GM12875 (cell line): ENCODE measurements around the gene LGR6.

Source experiments
- H3K4me3 ChIP-seq: one replicate; pipeline ENCODE4 v1.5.1; 2011; ENCODE audit warnings: low read depth, low read length, control low read depth
- CTCF ChIP-seq: IDR thresholded peaks from 2 replicates; pipeline ENCODE4 v1.5.1; 2011; ENCODE audit warnings: low read depth, mild to moderate bottlenecking, control low read depth, inconsistent platforms, low read length, moderate library complexity, borderline replicate concordance; ENCODE audit not compliant: insufficient read depth

Gene LGR6

GRCh38 chr1:202275061-202275770, 81.6 kb downstream of the LGR6 start:
- TF ChIP-seq CTCF, result no peak

GRCh38 chr1:202276081-202276715, 82.6 kb downstream of the LGR6 start:
- TF ChIP-seq CTCF, result no peak
- H3K4me3 ChIP-seq, result no peak overlapping the region

More at GRCh38 chr1:202275061-202275770, 81.6 kb downstream of the LGR6 start:
- no peak overlapping the region for H3K4me3 ChIP-seq

- no peak overlapping the region for H3K4me3 ChIP-seq
- no peak for TF ChIP-seq CTCF
Observed at GRCh38 chr1:202276920-202277319, 83.3 kb downstream of the LGR6 start.

- H3K4me3 ChIP-seq, result no peak overlapping the region
- TF ChIP-seq CTCF, result no peak
Observed at GRCh38 chr1:202278751-202279150, 85.2 kb downstream of the LGR6 start.

GRCh38 chr1:202279806-202280205, 86.2 kb downstream of the LGR6 start:
- TF ChIP-seq CTCF, result no peak
- no peak overlapping the region for H3K4me3 ChIP-seq

GRCh38 chr1:202280595-202280994, 87.0 kb downstream of the LGR6 start:
- no peak overlapping the region for H3K4me3 ChIP-seq
- TF ChIP-seq CTCF, result no peak
